H1 (cell line): ENCODE measurements around the gene GRID2. TPM values are rescaled to one million over a fixed set of nuclear protein-coding genes. Genes with fewer than 3 reads are reported as not detected.

Source experiments
- CTCF ChIA-PET: fragments of 300-600 bp; sonication (Branson Sonifier 250); formaldehyde crosslinking; loops from one replicate; lab custom pipeline; 2021; ENCODE audit not compliant: partially characterized antibody; lab: Charles Lee
- POLR2A ChIA-PET: fragments of 300-600 bp; sonication (Branson Sonifier 250); formaldehyde crosslinking; loops from one replicate; lab custom pipeline; 2021; ENCODE audit warnings: inconsistent platforms; ENCODE audit not compliant: partially characterized antibody; lab: Charles Lee
- DNase-seq, 2 experiments: peaks; one replicate each; pipeline versions ENCODE4 v3.0.0 to v3.0.0-alpha.2; 2010 to 2022; ENCODE audit warnings: low spot score in 2 of 2, low read depth in 1 of 2, mixed read lengths in 1 of 2
- FAIRE-seq: peaks from 2 replicates; lab custom pipeline; 2011; peaks lifted over from hg19 to GRCh38; lab: Jason Lieb, UNC
- H2AFZ ChIP-seq: 2 replicates; pipeline ENCODE4 v1.8.1; 2012; ENCODE audit warnings: low read length, inconsistent platforms
- H2AK5ac ChIP-seq: 2 replicates; pipeline ENCODE4 v1.6.1; 2013; ENCODE audit warnings: low read depth, low read length
- H2BK120ac ChIP-seq: replicated peaks from 2 replicates; pipeline ENCODE3; 2013; ENCODE audit warnings: low read depth, low read length, inconsistent platforms
- H2BK12ac ChIP-seq: 2 replicates; pipeline ENCODE4 v1.6.1; 2013; ENCODE audit warnings: low read depth, low read length
- H2BK15ac ChIP-seq: 2 replicates; pipeline ENCODE4 v1.6.1; 2013; ENCODE audit warnings: low read length
- H2BK20ac ChIP-seq: 2 replicates; pipeline ENCODE4 v1.6.1; 2013; ENCODE audit warnings: low read length
- H2BK5ac ChIP-seq: 2 replicates; pipeline ENCODE4 v1.6.1; 2013; ENCODE audit warnings: low read depth, low read length
- H3K14ac ChIP-seq: 2 replicates; pipeline ENCODE4 v1.6.1; 2013; ENCODE audit warnings: inconsistent platforms; ENCODE audit not compliant: insufficient read length
- H3K18ac ChIP-seq: 2 replicates; pipeline ENCODE4 v1.6.1; 2013; ENCODE audit warnings: low read length; ENCODE audit errors: extremely low read depth
- H3K23ac ChIP-seq: 2 replicates; pipeline ENCODE4 v1.6.1; 2013; ENCODE audit warnings: inconsistent platforms; ENCODE audit not compliant: insufficient read length
- H3K23me2 ChIP-seq: 2 replicates; pipeline ENCODE4 v1.6.1; 2013; ENCODE audit warnings: low read depth, low read length
- H3K27ac ChIP-seq: 2 replicates; pipeline ENCODE4 v1.6.1; 2011; ENCODE audit warnings: low read depth, low read length, inconsistent platforms
- H3K27me3 ChIP-seq, 4 experiments: replicated peaks in 1 of 4; 1 replicate in 1 of 4; 2 replicates in 3 of 4; pipeline versions ENCODE4 v1.6.1 to v1.8.1; 2011 to 2013; ENCODE audit warnings: low read length in 3 of 4, mild to moderate bottlenecking in 3 of 4, inconsistent platforms in 2 of 4, mixed read lengths in 2 of 4, moderate library complexity in 1 of 4; ENCODE audit not compliant: control insufficient read depth in 3 of 4, insufficient read depth in 3 of 4; ENCODE audit errors: extremely low read depth in 1 of 4
- H3K36me3 ChIP-seq, 4 experiments: 2 replicates each; pipeline versions ENCODE4 v1.6.1 to v1.8.1; 2011 to 2013; ENCODE audit warnings: mild to moderate bottlenecking in 4 of 4, low read length in 3 of 4, moderate library complexity in 2 of 4, control low read depth in 1 of 4, inconsistent platforms in 1 of 4; ENCODE audit not compliant: insufficient read depth in 4 of 4, control insufficient read depth in 2 of 4
- H3K4ac ChIP-seq: replicated peaks from 2 replicates; pipeline ENCODE3; 2013; ENCODE audit warnings: low read length, low read depth, mixed read lengths, inconsistent platforms; ENCODE audit not compliant: insufficient read length
- H3K4me1 ChIP-seq, 4 experiments: replicated peaks in 1 of 4; 1 replicate in 1 of 4; 2 replicates in 3 of 4; pipeline versions ENCODE4 v1.6.1 to v1.8.1; 2011 to 2013; ENCODE audit warnings: low read length in 3 of 4, inconsistent platforms in 2 of 4, mixed read lengths in 1 of 4; ENCODE audit not compliant: insufficient read depth in 4 of 4, control insufficient read depth in 3 of 4
- H3K4me2 ChIP-seq, 2 experiments: 2 replicates each; pipeline versions ENCODE4 v1.6.1 to v1.8.1; 2011 to 2013; ENCODE audit warnings: low read depth in 2 of 2, low read length in 2 of 2, control low read depth in 1 of 2, inconsistent platforms in 1 of 2, mild to moderate bottlenecking in 1 of 2; ENCODE audit not compliant: insufficient read depth in 1 of 2
- H3K4me3 ChIP-seq, 4 experiments: fragments of 200-600, 300-600 bp in 1 of 4; sonication (generic), shearing (Covaris generic), sonication (Bioruptor Twin) in 1 of 4; 2 replicates each; pipeline versions ENCODE4 v1.5.1 to v1.8.1; 2011 to 2016; ENCODE audit warnings: low read length in 4 of 4, low read depth in 3 of 4, control low read depth in 2 of 4, inconsistent platforms in 2 of 4, mild to moderate bottlenecking in 2 of 4, mixed read lengths in 1 of 4, moderate library complexity in 1 of 4; ENCODE audit not compliant: insufficient read depth in 2 of 4; ENCODE audit errors: extremely low read depth in 1 of 4
- H3K56ac ChIP-seq: replicated peaks from 2 replicates; pipeline ENCODE3; 2013; ENCODE audit warnings: low read depth, mild to moderate bottlenecking, mixed read lengths, low read length, inconsistent platforms; ENCODE audit not compliant: insufficient read length
- H3K79me1 ChIP-seq: 2 replicates; pipeline ENCODE4 v1.6.1; 2013; ENCODE audit warnings: low read depth, low read length, control low read depth
- H3K79me2 ChIP-seq, 2 experiments: 2 replicates each; pipeline versions ENCODE4 v1.6.1 to v1.8.1; 2012 to 2013; ENCODE audit warnings: low read length in 2 of 2, mild to moderate bottlenecking in 2 of 2, inconsistent platforms in 1 of 2; ENCODE audit not compliant: insufficient read depth in 2 of 2, control insufficient read depth in 1 of 2
- H3K9ac ChIP-seq, 4 experiments: replicated peaks in 1 of 4; 1 replicate in 1 of 4; 2 replicates in 3 of 4; pipeline versions ENCODE4 v1.6.1 to v1.8.1; 2011 to 2013; ENCODE audit warnings: low read depth in 3 of 4, low read length in 3 of 4, control low read depth in 2 of 4, mild to moderate bottlenecking in 2 of 4, moderate library complexity in 2 of 4, inconsistent platforms in 1 of 4; ENCODE audit errors: extremely low read depth in 1 of 4
- H3K9me3 ChIP-seq, 2 experiments: 2 replicates each; pipeline versions ENCODE4 v1.6.1 to v1.8.1; 2012 to 2013; ENCODE audit warnings: mild to moderate bottlenecking in 2 of 2, moderate library complexity in 2 of 2, control low read depth in 1 of 2, inconsistent platforms in 1 of 2, low read depth in 1 of 2, low read length in 1 of 2, mixed read lengths in 1 of 2; ENCODE audit not compliant: insufficient read depth in 2 of 2
- H4K20me1 ChIP-seq, 2 experiments: replicated peaks in 1 of 2; 2 replicates each; pipeline versions ENCODE3 to v1.8.1; 2011 to 2013; ENCODE audit warnings: inconsistent platforms in 2 of 2, low read length in 2 of 2, mild to moderate bottlenecking in 1 of 2; ENCODE audit not compliant: insufficient read depth in 2 of 2, control insufficient read depth in 1 of 2
- H4K5ac ChIP-seq: 2 replicates; pipeline ENCODE4 v1.6.1; 2013; ENCODE audit warnings: low read length, low read depth, mixed read lengths, inconsistent platforms; ENCODE audit not compliant: insufficient read length
- H4K8ac ChIP-seq: 2 replicates; pipeline ENCODE4 v1.8.0; 2013; ENCODE audit warnings: mild to moderate bottlenecking, moderate library complexity, low read length, inconsistent platforms; ENCODE audit not compliant: insufficient read depth; ENCODE audit errors: extremely low read depth
- H4K91ac ChIP-seq: replicated peaks from 2 replicates; pipeline ENCODE3; 2013; ENCODE audit warnings: low read length, mixed read lengths, inconsistent platforms; ENCODE audit not compliant: insufficient read length
- CHD1 ChIP-seq: IDR thresholded peaks from 2 replicates; pipeline ENCODE4 v1.6.1; 2012; ENCODE audit warnings: low read depth, low read length, improper control_type of control experiment
- CHD2 ChIP-seq: IDR thresholded peaks from 2 replicates; pipeline ENCODE4 v1.6.1; 2012; ENCODE audit warnings: low read length, improper control_type of control experiment
- GABPA ChIP-seq: IDR thresholded peaks from 2 replicates; pipeline ENCODE4 v1.6.1; 2011; ENCODE audit warnings: mild to moderate bottlenecking, low read length, moderate library complexity, borderline replicate concordance; ENCODE audit not compliant: insufficient read depth
- JUND ChIP-seq: IDR thresholded peaks from 2 replicates; pipeline ENCODE4 v1.6.1; 2011; ENCODE audit warnings: mild to moderate bottlenecking, improper control_type of control experiment, low read length
- KDM1A ChIP-seq: fragments of 200-600, 300-600 bp; sonication (generic); IDR thresholded peaks from 2 replicates; pipeline ENCODE4 v1.7.1; 2016; ENCODE audit warnings: mild to moderate bottlenecking, low read length, borderline replicate concordance
- PHF8 ChIP-seq: fragments of 200-600 bp; sonication (generic); conservative IDR thresholded peaks from 2 replicates; pipeline ENCODE4 v1.7.1; 2012; ENCODE audit warnings: low read depth, mild to moderate bottlenecking, inconsistent platforms, low read length, moderate library complexity
- POLR2AphosphoS5 ChIP-seq: IDR thresholded peaks from 2 replicates; pipeline ENCODE4 v1.6.1; 2011; ENCODE audit warnings: low read depth, low read length
- RNF2 ChIP-seq: fragments of 200-900, 300-1000 bp; sonication (generic); IDR thresholded peaks from 2 replicates; pipeline ENCODE4 v1.7.1; 2016; ENCODE audit warnings: borderline replicate concordance, low read depth, mild to moderate bottlenecking, antibody characterized with exemption, low read length; ENCODE audit not compliant: poor library complexity, severe bottlenecking; ENCODE audit errors: missing control alignments
- RXRA ChIP-seq: IDR thresholded peaks from 2 replicates; pipeline ENCODE4 v1.6.1; 2011; ENCODE audit warnings: low read depth, mild to moderate bottlenecking, low read length, moderate library complexity; ENCODE audit not compliant: insufficient read depth
- TEAD4 ChIP-seq: IDR thresholded peaks from 2 replicates; pipeline ENCODE4 v1.6.1; 2012; ENCODE audit warnings: low read depth, low read length, inconsistent platforms, mixed read lengths
- USF2 ChIP-seq: IDR thresholded peaks from 2 replicates; pipeline ENCODE4 v1.6.1; 2011; ENCODE audit warnings: low read length, improper control_type of control experiment
- WGBS, 2 experiments: shearing (Covaris generic) in 1 of 2; methylation state at CpG; one replicate each; pipeline versions ENCODE4 v1.1.6 to v1.1.7; 2013 to 2015; ENCODE audit warnings: low lambda C conversion rate in 2 of 2, mixed read lengths in 2 of 2, inconsistent platforms in 1 of 2, low coverage in 1 of 2, missing lambda C conversion rate in 1 of 2; ENCODE audit not compliant: insufficient replicate concordance in 2 of 2, insufficient coverage in 1 of 2, insufficient read length in 1 of 2; ENCODE audit errors: extremely low coverage in 1 of 2, missing lambda C conversion rate in 1 of 2; 5-methylcytosine and 5-hydroxymethylcytosine counted together
- polyA plus RNA-seq, 7 experiments: library from polyadenylated mRNA; depleted of rRNA in 3 of 7; stranded (reverse) in 5 of 7; unstranded in 2 of 7; fragments of >200 nt in 5 of 7; fragments of 200-250 nt in 2 of 7; gene quantifications; 1 replicate in 5 of 7; 2 replicates in 1 of 7; 4 replicates in 1 of 7; pipeline versions ENCODE4 v1.2.1 to v1.2.3, GENCODE V29; 2011 to 2013; ENCODE audit warnings: missing spikeins in 2 of 7, mixed read lengths in 2 of 7
- total RNA-seq: library from RNA; stranded (reverse); fragmentation: NEBNext Ultra II Directional; extraction: Animal tissue kit (Norgen Biotek cat#: 25700); gene quantifications from 2 replicates; pipeline ENCODE4 v1.2.1, GENCODE V29; 2021
- TF ChIP-seq, protein P1 (sequence below): IDR thresholded peaks from 2 replicates; pipeline ENCODE4 v1.6.1; 2012; ENCODE audit warnings: inconsistent platforms

GRID2 gene
- total and polyA plus RNA-seq, 2 of the 8 experiments (the other 6 are each of a cell fraction or from before 2014, with no cell fraction given), result 31.1 to 81.9 TPM

DNA sequence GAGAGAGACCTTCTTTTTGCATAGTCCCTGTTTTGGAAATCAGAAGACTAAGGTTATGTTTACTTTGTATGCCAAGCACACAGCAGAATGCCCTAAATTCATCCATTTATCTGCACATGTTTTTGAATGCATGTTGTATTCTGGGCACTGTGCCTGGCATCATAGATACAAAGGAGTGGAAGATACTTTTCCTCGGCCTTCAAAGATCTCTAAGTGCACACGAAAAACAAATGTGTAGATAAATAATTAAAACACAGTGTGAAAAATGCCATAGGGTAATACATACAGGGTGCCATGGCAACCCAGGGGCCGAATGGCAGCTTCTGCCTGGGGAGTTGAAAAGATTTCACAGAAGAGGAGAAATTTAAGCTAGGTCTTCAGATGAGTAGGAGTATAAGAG, 1134.2 kb downstream of the GRID2 start:
- 87% methylated on average over 3 of the region's 3 CpGs; no CpG with 5 or more reads in 1 of the 2 experiments for WGBS, 2 experiments
- Histone ChIP-seq H3K27me3 (no peaks in the 10 kb centered on the region), H2BK20ac (no peak overlapping the region)
- TF ChIP-seq, protein P1, sequence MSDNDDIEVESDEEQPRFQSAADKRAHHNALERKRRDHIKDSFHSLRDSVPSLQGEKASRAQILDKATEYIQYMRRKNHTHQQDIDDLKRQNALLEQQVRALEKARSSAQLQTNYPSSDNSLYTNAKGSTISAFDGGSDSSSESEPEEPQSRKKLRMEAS, result no peak
- TF ChIP-seq CHD1 (no peak), USF2 (no peak), CHD2 (no peak), RNF2 (no peak), POLR2AphosphoS5 (no peak), GABPA (no peak), RXRA (no peak), TEAD4 (no peak), JUND (no peak), PHF8 (no peak), KDM1A (no peak)
- TF ChIP-seq, all 59 proteins: peak for 0
- Histone ChIP-seq H3K14ac (no peak overlapping the region), H3K18ac (no peak overlapping the region), H3K4ac (no peak overlapping the region), H3K9me3 (no peaks in the 10 kb centered on the region), H4K20me1 (peaks cover 0 to 2% of the 10 kb centered on the region in 2 experiments), H3K23ac (no peak overlapping the region), H3K27ac (no peak overlapping the region), H3K4me1 (no peaks in the 10 kb centered on the region), H3K79me2 (no peaks in the 10 kb centered on the region), H2BK12ac (no peak overlapping the region), H3K4me3 (no peak overlapping the region), H3K4me2 (no peak overlapping the region), H3K56ac (no peak overlapping the region), H2BK5ac (no peak overlapping the region), H3K23me2 (no peaks in the 10 kb centered on the region), H4K5ac (no peak overlapping the region), H3K9ac (no peak overlapping the region), H3K79me1 (no peaks in the 10 kb centered on the region), H3K36me3 (no peaks in the 10 kb centered on the region), H4K91ac (no peak overlapping the region), H2BK120ac (no peak overlapping the region), H2AFZ (no peak overlapping the region), H4K8ac (no peak overlapping the region), H2AK5ac (no peak overlapping the region), H2BK15ac (no peak overlapping the region)
- ChIA-PET POLR2A (no interaction called here), CTCF (no interaction called here)
- FAIRE-seq (no peak), DNase-seq (no peak)
